Non-pigmented ciliary epithelial cell (primary cell): ENCODE results near the gene ZSCAN20.

Experiments
- DNase-seq: peaks from one replicate; pipeline ENCODE4 v3.0.0-alpha.2; 2010; ENCODE audit warnings: low read depth

The ZSCAN20 gene

DNA sequence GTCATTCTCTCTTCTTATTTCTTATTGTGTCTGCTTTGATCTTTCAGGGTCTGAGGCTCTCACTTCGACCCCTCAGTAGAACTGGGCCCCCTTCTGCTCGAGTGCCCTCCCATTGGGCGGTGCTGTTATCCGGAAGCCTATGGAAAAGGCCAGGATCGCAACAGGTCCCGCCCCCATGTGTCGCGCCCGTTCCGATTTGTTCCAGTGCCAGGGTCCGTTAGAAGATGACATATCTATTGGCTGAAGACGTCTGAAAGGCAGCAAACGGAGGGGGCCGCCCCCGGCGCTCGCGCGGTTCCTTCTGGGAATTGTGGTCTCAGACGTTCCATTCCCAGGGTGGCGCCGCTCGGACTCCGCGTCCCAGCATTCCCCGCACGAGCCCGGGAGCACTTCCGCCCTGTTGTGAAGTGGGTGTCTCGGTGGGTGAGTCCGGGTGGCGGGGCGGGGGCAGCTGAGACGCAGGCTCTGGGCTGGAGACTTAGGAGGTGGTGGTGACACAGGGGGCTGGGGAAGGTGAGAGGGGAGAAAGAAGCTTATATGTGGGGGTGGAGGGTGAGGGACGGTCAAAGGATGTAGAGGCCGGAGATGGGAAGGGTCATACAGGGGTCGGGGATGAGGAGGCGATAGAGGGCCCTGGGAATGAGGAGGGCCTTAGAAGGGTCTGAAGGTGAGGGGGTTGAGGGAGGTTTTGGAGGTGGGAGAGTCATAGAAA lies at the start of gene ZSCAN20:
Gene ZSCAN20, plus strand, starts transcription at position 377 of the 712 bp plus-strand sequence. CDS start 6,644 bp downstream, outside the sequence.
- DNase-seq, result peak; percentile 92

DNA sequence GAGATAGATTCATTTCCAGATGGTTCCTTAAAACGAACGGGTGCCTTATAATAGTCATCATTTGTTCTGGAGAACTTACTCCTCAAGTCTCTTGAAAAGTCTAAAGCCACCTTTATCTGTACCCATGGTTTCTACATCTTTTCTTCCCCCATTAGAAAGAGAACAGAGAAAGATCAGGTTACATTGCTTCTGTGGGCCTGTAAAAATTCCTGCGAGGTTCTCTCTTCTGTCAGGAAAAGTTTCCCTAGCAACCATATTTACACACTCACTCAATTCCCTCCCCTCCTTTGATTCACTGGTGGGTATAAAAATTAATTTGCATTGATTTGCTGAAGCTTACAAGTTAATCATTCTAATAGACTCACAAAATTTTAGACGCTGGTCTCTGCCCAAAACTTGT lies 48.2 kb upstream of the ZSCAN20 start:
- DNase-seq, result no peak

DNA sequence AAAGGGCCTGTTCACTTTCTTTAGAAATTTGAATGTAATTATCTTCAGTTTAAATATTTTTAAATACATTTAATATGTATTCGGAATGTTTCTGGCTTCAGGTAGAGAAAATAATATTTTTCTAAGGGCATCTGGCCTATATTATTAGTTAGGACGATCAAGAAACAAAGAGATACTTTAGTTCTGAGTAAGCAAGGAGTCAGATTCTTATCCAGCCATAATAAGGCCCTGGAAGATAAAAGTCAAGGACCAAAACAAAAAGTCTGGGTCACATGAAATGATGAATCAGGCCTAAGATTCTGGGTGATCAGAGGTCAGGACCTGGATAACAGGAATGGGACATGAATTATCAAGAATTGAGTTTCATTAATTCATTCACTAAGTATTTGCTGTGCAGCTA lies 47.8 kb upstream of the ZSCAN20 start:
- no peak for DNase-seq

DNA sequence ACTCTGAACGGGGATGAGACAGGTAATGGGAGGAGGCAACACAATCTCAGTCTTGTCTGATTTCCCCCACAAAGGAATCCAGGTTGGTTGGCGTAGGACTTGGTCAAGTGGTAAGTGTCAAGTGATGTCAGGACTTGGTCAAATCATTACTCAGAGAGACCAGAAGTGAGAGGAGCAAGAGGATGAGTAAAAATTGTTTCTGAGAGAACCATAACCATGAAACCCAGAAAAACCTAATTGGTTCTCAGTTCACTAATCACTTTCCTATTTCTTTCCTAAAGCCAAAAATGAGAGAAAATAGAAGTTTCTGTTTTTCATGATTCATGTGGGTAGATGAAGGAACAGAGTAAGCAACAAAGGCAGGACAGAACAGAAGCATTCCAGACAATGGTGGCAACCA lies 46.5 kb upstream of the ZSCAN20 start:
- DNase-seq, result no peak

DNA sequence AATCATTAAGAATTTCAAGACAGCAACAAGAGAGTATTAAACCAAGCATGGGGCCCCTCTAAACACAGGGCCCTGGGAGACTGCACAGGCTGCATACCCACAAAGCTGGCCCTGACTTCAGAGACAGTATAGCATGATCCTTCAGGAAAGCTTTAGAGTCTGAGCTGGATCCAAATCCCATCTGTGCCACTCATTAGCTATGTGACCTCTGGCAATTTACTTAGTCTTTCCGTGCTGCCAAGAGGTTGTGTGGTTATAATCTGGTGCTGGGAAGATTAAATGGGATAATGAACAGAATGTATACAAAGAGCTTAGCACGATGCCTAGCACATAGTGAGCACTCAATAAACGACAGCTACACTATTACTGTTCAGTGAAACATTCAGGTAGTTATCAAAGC lies 45.5 kb upstream of the ZSCAN20 start:
- no peak for DNase-seq

DNA sequence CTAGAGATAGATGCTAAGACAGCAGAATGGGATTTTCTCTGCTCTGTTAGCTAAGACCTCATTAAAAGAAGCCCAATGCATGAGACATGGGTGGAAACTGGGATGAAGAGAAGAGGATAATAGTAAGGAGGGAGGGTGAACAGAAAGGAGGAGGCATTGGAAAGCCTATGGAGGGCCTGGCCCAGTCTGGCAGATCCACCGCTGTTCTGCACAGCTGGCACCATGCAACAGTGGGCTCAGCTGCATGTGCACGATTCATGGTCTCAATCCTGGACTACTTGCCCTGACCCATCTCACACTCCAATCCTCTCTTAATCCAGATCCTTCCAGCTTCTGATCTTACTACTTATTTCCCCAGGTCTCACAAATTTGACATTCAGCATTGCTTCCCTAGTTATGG lies 43.8 kb upstream of the ZSCAN20 start:
- DNase-seq, result no peak

DNA sequence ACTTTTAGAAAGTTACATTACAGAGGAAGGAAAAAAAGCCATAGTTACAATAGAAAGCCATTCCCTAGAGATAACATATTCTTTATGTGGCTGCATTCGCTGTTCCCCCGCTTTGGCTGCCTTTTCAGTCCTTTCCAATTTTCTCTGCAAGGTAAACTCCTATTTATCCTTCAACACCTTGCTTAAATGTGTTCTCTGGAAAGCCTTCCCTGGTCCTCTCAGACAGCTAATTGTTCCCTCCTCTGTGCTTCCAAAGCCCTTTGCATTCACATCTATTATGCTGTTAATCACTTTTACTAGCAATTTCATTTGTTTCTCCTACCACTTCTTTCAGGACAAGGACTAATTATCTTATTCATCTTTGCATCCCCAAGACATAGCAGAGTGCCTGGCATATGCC lies 43.1 kb upstream of the ZSCAN20 start:
- no peak for DNase-seq

DNA sequence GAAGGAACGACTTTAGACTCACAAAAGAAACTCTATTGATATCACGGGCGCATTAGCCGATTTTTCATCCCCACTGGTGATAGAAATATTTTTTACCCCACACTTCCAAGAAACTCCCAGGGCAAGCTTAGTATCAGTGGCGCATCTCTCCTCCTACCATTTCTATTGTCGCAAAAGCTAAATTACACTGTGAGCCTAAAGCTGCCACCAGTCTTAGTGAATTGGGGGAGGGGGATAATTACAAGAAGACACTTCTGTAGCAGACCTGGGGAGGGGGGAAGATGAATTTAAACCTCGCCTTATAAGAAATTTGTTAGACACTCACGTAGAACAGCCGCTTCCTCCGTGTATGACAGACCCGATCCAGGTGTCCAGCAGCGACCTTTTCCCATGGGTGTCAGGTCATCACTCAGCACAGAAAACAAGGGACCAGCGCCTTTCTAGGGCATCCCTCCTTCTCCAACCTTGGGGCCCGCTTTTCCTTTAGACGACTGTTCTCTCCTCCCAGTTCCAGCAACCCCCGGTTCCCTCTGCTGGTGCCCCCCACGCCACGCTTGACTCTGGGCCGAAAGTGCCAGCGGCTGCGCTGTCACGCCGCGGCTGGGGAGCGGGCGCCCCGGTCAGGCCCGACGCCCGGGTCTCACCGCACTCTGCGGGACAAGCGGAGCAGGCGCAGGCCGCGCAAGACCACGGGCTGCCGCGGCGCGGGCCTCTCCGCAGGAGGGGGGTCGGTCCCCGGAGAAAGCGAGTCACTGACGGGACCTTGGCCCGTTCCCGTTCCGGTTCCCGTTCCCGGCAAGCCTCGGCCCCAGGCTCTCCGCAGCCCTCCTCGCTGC lies 42.4 kb upstream of the ZSCAN20 start:
- no peak for DNase-seq

DNA sequence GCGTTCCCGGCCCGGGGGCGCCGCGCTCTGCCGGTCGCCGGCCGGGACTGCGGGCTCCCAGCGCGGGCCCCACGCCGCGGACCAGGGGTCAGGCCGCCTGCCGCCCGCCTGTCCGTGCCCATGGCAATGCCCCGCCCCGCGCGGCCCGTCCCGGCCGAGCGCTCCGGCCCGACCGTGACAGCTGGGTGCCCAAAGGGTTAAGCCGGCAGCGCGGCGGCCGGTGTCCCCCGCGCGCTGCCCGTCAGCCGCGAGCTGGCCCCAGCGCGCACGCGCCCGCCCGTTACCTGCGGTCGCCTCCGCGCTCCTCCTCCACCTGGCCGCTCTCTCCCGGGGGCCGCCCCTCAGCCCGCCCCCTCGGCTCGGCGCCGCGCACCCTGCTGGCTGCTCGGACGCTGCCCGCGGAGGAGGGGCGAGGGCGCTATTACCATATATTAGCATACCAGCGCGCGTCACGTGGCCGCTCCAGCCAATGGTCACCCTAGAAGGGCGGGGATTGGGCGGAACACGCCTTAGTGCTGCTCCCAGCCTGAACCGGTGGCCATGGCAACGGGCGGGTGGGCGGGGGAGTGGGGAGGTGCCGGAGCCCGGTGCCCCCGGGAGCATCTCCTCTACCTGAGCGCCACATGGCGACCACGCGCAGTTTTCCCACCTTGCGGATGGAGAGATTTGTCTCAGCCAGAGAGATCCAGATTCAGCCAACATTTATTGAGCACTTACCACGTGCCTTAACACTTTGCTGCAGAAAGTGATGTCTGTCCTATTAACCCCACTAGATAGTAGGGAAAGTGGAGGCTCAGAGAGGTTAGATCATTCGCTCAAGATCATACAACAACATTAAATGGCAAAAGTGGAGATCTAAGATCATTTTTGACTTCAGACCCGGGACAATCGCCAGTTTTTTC lies 41.5 kb upstream of the ZSCAN20 start, which contains the start of gene PHC2:
Gene PHC2, minus strand, starts transcription at position 404 of the 902 bp plus-strand sequence. CDS start 55,556 bp downstream, outside the sequence.
- DNase-seq, result peak; percentile 85

DNA sequence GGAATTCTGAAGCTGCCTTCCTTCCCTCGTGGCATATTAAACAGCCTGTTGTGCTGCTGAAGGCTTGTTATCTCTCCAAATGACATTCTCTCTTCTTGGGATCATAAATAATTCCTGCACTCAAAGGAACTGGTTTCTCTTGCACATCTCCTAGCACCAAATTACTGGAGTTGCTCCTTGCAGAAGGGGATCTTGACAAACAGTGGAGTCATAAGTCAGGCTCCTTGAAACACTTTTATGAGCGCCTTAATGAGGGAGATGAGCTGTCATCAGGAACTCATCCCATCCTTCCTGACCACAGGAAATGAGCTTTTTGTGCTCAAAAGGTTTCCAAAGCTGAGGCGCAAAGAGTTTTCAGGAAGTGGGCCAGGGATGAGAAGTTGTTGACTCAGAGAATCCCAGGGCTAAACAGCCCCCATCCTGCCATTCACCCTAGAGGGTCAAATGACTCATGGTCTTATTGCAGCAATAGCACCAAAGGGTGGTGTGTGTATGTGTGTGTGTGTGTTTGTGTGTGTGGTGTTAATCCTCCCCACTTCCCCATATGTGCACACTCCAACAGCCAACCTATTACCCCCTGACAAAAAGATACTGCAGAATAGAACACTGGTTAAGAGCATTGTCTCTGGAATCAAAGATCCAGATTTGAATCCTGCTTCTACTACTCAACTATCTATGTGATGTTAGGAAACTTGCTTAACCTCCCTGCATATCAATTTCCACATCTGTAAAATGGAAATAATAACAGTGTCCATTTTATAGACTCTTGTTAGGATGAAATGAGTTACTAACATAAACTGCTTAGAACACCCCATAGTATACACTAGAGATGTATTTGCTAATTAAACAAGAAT lies 38.7 kb upstream of the ZSCAN20 start:
- DNase-seq, result peak; percentile 91

DNA sequence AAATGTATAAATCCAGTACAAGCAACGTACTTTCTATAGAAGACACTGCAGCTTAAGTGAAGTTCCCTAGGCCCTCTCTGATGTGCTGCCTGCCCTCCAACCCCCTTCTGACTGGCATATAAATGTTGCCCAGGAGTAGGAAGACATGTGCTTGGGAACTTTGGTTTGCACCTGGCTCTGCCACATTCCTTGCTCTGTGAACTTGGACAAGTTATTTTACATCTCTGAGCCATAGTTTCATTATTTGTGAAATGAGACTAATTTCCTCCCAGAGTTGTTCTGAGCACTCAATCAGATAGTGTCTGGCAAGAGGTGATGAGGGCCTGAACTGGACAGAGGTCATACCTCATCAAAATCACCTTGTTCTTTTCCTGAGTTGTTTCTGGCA lies 38.1 kb upstream of the ZSCAN20 start:
- DNase-seq, result no peak

DNA sequence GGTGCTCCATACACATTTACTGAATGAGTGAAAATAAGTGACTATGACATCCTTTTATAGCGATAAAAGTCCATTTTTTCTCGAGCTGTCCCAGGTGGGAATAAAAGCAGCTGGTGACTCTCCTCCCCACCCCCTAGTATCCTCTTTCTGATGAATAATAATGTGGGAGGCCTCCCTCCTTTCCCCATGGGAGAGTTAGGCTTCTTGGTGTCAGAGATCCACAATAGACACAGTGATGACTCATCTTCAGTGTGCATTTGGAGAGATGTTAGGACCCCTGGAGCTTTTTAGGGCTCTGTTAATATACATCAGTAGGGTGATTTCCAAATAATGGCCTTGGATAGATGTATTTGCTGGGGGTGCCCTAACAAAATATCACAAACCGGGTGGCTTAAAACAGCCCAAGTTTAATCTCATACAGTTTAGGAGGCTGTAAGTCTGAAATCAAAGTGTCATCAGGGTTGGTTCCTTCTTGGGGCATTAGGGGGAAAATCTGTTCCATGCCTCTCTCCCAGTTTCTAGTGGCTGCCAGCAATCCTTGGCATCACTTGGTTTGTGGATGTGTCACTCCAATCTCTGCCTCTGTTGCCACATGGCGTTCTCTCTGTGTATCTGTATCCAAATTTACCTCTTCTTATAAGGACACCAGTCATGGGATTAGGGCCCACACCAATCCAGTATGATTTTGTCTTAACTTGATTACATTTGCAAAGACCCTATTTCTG lies 37.2 kb upstream of the ZSCAN20 start:
- DNase-seq, result no peak

DNA sequence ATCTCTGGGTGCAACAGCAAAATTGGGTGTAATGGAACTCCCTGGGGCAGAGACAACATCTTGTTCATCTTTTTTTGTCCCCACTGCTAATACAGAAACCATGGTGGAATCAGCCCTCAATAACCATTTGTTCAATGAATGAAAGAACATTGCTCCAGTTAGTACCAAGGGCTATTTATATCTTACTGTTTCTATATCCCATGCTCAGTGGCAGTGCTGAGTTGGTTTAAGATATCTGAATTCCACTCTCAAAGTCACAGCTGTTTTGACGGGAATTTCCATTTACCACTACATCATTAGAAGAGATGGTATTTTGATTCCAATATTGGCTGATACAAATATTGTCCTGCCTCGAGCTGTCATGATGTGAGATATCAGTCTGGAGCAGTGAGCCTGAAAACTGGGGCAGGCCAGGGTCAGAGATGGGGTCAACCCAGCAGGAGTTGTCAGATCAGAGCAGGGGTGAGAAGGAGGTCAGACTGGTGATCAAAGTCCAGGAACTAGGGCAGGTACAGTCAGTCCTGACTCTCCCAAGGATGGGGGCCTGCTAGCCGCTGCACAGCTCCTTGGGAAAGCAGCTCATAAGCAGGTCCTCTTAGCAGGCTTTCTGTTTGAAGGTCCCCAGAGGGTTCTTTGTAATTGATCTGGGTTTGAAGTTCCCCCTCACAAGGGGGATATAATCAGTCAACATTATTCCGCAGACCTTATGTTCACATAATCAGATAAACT lies 35.7 kb upstream of the ZSCAN20 start:
- no peak for DNase-seq

DNA sequence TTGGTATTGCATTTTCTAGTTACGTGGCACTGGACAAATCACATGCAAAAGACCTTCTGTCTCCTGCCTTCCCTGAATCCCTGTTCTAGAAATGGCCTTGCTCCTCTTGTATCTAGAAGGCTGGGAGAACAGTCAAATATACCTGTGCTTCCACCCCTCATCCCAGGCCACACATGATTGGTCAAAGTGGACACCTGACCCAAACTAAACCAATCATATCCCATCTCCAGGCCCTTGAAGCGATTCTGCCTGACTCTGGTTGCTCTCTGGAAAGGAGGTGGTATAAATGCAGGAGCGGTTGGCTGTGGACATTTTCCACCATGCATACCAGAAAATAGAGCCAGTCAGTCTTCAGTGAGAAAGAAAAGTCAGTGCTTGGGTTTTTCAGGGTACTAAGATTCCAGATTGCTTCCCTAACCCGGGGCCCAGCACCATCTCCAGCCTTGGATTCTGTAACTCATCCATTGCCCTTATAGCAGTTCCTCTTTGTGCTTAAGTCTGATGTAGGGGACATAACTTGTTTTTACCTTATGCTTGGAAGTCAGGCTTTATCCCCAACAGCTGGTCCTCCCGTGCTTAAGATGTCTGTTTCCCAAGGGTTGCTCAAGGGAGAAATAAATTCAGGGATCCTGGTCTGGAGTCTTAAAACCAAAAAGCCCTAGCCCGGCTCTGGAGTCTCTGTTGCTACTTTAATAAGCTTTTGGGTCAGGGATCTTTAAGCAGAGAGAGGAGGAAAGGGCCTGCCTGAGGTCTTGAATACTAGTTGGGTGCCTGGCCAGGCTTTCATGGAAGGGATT lies 33.9 kb upstream of the ZSCAN20 start:
- no peak for DNase-seq

DNA sequence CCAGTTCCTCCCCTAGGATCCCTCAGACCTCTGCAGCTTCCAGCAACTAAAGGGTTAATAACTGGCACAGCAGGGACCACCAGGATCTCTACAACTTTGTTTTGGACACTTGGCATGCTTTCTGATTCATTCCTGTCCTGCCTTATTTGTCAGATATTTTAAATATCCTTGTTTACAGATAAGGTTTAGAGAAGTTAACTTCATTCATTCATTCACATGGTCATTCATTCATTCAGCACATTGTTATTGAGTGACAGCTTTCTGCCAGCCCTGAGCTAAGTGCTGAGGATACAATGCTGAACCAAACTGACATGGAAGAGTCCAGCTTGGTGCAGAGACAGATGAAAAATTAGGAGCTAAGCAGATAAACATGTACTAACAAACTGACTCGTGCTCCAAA lies 32.8 kb upstream of the ZSCAN20 start:
- DNase-seq, result no peak

DNA sequence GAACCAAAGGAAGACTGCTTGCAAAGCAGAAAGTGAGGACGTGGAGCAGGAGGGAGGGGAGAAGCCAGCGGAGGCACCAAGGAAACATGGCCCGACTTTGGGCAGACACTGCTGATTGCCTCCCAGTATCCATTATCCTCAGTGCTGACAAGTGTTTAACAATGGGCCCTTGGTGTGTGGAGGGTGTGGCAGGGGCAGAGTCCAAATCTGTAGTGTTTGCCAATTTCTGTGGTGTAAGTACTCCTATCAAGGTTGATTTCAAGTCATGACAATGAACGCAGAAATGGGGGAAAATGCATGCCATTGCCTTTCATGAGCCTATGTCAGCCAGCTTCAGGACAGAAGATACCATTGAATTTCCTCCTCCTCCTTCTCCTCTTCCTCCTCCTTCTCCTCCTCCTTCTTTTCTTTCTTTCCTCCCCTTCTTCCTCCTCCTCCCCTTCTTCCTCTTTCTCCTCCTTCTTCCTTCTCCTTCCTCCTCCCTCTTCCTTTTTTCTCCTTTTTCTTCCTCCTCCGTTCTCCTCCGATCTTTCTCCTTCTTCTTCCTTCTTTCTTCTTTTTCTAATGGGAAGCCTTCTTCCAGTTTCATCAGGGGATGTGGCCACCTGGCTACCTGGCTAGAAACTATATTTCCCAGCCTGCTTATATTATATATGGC lies 31.2 kb upstream of the ZSCAN20 start:
- DNase-seq, result no peak

DNA sequence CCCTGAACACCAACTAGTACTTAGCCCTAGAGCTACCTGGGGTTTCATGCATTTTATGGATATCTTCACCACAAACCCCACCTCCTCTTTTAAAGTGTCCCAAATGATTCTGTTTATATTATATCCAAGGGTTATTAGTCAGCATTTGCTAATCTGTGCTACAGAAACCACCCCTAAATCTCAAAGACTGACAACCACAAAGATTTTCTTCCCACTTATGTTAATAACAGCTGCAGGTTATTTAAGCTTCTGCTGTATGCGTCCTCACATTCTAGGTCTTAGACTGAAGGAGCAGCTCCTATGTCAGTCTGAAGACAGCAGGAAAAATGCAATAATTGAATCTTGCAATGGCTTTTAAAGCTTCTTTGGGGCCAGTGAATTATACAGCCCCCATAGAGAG lies 30.3 kb upstream of the ZSCAN20 start:
- DNase-seq, result no peak

DNA sequence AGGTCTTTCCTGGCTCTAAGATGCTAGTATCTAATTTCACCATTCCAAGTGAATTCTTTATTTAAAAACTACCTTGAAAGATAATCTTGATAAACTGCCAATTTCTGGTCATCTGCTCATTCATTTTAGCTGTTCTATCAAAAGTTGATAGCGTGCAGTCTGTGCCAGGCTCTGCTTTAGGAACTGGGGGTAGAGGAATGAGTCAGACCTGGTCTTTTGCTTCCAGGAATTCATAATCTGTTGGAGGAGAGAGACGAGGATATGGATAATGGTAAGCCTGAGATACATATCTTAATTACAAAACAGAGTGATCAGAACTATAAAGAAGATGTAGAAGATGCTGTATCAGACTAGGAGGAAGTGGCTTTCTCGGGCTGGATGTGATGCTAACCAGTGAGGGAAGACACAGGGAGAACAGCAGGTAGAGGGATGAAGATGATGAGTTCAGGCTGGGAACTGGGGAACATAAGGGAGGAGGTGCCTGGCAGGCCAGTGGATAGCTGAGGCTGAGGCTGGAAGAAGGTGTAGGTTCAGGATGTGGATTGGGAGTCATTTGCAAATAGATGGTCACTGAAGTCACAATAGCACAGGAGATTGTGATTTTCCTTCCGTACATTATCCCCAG lies 29.3 kb upstream of the ZSCAN20 start:
- no peak for DNase-seq
